Measurements from ENCODE around the gene MLKL.

MLKL gene

DNA sequence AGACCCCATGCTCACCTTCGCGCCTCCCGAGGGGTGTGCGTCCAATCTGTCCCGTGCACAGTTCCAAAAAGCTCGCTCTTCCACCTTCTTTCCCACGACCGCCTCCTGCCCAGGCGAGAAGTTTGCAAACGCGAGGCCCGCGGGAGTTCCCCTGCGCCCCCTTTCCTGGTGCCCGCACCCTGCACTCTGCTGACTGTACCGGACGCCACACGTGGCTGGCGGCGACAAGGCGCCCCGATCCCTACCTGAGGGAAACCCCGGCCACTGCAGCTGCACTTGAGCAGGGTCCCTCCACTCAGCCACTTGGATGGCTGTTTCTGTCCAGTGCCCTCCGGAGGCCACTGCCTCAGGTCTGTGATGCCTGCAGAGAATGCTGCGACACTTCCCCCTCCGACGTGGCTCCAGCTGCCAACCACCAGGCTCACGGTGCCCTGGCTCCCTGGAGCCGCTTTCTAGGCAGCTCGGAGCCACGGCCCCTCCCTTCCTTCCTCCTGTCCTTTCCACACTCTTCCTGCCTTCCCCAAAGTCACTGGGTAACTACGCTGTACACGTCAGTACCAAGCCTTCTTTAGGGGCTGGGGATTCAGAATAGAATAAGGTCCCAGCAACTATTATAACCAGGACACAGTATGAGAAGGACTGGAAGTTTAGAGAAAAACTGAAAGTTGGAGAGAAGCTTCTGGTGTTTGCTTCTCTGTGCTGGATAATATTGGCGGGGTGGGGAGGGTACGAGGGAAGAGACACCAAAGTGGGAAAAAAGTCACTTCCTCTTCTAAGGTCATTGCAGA is at the start of gene MLKL:
TSS of gene MLKL (minus strand) at position 425 of the 788 bp plus-strand sequence. CDS start 5,105 bp downstream, outside the sequence.
- peak; percentile 38 for DNase-seq (ENCODE audit: low read depth)

DNA sequence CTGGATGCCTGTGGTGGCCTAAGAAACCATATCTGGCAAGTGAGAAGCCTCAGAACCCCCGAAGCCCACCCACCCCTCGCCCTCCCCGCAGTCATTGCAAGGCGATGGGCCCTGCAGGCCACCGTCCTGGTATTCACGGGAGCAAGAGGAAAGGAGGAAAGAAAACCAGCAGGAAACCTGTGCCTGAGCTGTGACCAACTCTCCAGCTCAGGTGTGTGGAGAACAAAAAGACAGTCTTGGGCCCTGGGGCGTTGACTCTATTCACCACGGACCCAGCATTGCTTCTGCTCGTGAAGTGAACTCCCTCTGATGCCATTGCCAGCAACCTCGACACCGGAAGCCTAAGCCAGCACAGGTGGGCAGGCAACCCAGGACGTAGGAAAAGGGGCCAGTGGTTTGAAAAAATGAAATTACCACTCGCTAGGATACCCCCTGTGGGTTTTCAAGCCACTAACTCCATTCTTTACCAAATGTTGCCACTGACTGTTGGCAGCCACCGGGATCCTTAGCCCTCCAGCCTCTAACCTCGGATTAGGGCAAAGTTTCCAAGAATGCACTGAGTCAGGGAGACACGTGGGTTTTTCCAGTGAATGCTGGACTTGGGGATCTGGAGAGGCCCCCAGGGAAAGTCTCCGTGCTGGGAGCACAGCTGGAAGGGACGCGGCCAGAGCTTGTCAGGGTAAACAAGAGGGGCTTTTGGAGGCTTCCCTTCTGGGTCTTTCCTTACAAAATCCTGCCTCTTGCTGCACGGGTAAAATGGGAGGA is 48.8 kb upstream of the MLKL start:
- DNase-seq (ENCODE audit: low read depth): peak; percentile 16

DNA sequence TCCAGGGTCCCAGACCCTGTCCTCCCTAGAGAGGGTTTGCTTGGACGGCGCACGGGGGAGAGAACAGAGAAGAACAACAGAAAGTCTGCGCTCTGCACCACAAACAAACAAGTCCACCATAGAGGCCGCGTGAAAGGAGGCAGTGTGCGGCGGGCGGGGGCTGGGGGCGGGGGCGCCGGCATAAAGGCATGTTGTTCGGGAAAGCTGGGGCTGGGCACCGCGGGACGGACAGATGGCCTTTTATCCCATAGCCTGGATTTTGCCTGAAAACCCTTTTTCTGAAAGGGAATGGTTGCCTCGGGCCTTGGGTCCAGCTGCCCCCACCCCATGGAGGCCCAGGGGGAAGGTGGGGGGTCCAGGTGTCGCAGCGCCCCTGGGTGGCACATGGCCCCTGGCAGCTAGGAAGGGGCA is 48.0 kb upstream of the MLKL start:
- DNase-seq (ENCODE audit: low read depth): no peak

DNA sequence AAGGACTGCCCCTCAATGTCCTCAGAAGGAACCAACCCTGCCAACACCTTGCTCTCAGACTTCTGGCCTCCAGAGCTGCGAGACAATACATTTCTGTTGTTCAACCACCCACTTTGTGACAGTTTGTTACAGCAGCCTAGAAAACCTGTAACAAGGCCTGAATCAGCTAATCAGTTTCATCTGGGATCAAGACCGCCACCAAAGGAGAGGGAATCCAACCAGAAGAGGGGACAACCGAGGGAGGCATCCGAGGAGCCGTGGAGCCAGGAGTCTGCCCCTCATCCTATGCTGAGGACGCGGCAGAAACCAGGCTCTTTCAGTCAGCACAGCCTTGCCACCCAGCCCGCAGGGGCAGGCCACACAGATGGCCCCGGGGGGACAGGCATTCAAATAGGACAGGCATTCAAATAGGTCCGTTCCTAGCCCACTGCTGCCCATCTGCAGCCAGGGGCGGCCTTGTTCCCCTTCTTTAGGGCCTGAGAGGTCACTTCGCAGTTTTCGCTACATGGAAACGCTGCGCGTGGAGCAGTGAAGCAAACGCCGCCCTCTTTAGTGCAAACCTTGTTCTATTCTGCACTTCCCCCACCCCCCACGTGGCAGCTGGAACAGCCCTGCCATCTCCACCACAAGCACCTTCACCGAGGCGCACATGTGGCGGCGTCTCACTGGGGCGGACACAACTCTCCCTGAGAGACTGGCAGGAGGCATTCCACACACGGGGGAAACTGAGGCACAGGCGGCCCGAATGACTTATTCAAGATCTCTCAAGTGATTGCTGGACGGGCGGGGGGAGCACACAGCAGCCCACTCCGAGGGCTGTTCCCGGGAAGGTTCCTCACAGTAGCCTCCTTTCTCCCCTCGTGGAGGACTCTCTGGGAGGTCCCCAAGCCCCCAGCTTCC is 47.3 kb upstream of the MLKL start:
- DNase-seq (ENCODE audit: low read depth): no peak

DNA sequence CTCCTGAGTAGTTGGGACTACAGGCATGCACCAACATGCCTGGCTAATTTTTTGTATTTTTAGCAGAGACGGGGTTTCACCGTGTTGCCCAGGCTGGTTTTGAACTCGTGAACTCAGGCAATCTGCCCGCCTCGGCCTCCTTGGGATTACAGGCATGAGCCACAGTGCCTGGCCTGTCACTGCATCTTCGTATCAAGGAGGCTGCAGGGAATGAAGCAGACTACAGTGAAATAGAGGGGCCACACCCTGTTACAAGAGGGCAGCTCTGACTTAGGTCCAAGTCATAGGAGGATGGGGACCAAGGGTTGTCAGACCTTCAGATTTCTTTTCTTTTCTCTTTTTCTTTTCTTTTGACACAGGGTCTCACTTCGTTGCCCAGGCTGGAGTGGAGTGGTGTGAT is 45.3 kb upstream of the MLKL start:
- DNase-seq (ENCODE audit: low read depth): no peak

DNA sequence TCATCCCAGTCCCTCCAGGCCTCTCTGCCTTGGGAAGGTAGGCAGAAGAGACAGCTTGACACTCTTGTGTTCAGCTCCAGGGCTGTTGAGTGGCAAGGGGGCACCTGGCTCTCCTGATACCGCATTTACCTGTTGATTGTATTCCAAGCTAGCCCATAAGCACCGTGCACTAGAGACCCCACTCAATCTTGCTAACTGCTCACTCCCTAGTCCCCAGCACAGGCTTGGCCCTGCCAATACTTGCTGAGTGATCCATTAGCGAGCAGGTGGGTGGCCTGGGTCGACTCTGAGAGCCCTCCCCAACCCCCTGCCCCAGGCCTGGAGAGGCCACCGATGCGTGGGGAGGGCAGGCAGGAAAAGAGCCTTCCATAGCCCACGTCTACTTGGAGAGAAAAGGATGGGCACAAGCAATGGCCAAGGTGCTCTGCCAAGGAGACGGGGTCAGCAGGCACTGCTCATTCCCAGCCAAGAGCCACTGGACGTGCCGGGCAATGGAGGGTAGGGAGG is 44.5 kb upstream of the MLKL start:
- no peak for DNase-seq (ENCODE audit: low read depth)

DNA sequence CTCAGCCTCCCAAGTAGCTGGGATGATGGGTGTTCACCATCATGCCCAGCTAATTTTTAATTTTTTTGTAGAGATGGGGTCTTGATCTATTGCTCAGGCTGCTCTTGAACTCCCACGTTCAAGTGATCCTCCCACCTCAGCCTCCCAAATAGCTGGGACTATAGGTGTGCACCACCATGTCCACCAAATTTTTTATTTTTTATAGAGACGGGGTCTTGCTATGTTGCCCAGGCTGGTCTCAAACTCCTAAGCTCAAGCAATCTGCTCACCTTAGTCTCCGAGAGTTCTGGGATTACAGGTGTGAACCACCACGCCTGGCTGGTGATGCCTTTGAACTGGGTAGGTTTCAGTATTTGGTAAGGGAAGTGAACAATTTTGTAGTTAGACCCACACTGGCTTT is 43.9 kb upstream of the MLKL start:
- no peak for DNase-seq (ENCODE audit: low read depth)

DNA sequence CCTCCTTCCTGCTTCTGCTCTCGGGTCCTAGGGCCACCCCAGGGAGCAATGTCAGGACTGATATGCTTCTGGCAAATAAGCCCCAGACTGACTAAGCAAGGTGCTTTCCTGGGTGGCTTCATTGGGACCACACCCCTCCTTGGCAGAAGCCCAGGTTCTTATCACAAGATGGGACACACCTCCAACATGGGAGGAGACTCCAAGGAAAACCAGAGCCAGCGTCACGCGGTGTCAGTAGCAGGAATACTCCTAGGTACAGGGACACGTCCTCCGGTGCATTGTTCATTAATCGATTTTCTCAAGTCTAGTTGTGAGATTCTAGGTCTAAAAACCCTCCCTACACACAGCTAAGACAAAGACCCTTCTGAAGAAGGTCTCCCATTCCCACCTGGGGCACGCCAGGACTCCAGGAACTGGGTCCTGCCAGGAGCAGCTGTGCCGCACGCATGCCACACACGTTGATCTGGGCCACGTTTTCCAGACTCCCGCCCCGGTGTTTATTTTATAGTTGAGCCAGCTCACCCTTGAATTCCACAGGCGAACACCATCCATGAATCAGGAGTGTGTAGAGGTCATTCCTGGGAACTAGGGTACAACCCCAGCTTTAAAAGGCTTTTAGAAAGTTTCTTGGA is 43.1 kb upstream of the MLKL start:
- peak; percentile 21 for DNase-seq (ENCODE audit: low read depth)

DNA sequence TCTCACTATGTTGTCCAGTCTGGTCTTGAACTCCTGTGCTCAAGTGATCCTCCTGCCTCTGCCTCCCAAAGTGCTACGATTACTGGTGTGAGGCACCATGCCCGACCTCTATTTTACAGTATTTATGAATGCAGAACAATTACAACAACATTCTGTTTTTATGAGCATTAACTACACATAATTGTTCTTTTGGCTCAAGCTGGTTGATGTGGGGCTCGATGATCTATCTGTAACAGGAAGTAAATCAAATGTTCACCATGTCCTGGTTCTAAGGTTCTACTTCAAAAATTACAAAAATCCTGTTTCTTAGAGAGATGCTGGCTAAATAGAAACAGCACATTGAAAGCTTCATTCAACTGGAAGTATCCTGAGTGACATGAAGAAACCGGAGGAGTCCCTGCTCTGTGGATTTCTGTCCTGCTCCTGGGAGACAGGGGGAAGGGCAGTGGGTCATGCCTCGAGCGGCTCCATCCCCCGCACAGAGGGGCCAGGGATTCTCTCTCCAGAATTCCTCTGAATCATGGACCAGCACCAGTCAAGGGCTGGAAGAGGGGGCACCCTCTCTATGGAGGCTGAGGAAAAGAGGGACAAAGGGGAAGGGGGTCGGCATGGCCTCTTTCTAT is 42.5 kb upstream of the MLKL start:
- DNase-seq (ENCODE audit: low read depth): no peak

DNA sequence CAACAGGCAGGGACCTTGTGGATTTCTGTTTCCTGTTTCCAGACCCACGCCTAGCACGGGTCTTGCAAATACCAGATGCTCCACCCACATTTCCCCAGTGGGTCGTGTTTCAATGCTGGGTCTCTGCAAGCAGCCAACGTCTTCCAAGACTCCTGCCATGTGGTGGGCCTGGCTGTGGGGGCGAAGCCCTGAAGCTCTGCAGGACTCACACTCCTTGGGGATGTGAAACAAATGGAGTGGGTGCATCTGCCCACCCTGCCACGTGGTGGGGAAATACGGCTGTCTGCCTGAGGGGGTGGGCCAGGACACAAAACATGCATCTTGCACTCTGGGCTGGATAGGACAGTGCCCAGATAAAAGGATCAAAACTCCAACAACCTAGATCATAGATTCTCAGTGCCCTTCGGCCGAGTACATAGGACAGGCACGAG is 41.4 kb upstream of the MLKL start:
- no peak for DNase-seq (ENCODE audit: low read depth)

DNA sequence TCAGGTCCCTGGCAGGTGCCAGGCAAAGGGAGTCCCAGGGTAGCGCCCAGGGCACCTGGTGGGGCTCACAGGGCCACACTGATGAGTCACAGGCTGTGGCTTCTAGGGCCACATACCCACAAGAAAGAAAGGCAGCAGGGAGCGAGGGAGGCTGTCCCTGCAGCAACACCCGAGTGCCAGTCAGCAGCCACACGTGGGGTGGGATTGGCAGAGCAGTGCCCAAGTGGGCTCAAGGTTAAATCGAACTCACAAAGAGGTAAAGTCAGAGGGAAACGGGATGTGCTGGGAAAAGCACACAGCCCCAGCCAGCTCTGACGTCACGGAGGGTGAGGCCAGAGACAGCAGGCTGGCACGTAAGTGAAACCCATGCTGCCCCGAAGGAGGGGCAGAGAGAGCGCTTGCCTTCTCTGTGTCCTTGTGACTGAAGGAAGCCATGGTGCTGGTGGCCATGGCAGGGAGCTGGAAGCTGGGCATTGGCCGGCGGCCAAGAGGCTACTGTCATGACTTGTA is 40.2 kb upstream of the MLKL start:
- peak; percentile 23 for DNase-seq (ENCODE audit: low read depth)

DNA sequence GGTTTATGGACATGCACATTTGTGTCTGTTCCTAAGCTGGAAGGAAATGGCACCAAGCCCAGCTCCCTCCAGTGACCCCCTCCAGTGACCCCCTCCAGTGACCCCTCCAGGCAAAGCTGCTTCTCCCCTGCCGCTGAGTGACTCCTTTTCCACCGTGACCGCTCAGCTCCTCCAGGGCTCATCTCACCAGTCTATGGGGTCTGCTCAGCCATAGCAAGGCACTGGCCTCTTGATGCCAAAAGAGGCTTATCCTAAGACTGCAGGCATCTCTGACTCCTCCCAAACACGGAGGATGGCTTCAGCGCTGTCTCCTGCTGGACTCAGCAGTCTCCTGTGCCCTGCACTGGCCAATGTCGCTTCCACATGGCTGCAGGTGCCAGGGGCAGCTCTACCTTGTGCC is 38.6 kb upstream of the MLKL start:
- no peak for DNase-seq (ENCODE audit: low read depth)

DNA sequence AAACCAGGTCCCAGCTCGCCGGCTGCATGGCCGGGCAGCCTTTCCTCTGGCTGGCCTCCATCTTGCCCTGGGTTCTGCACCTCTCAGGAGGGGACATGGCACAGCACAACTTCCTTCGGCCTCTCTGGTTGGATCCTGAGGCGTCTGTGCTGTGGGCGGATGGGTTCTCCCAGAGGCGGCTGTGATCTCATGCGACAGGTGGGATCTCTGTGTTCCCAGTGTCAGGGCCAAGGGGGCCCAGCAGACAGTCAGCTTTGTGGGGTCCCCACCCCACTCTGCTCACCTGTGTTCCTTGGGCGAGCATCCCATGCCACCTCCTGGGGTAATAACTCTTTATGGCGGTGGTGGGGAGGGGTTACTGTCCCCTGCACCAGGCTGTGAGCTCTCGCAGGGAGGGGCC is 38.2 kb upstream of the MLKL start:
- DNase-seq (ENCODE audit: low read depth): no peak

DNA sequence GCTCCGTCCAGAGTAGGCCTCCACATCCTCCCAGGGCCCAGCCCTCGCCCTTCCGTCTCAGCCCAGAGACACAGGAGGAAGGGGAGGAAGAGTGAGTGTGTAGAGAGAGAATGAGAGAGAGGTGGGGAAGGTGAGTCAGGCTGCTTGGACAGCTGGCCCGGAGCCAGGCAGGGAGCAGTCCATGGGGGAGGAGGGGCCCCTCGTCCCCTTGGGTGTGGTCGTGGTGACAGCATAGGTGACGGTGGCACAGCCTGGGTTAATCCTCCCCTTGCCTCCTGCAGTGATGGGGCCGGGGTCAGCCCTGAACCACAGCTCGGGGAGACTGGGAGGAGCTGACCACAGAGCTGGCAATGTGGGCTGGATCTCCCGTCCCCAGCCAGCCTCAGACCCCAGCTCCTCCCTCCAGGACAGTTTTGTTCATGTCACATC is 37.5 kb upstream of the MLKL start:
- DNase-seq (ENCODE audit: low read depth): no peak

DNA sequence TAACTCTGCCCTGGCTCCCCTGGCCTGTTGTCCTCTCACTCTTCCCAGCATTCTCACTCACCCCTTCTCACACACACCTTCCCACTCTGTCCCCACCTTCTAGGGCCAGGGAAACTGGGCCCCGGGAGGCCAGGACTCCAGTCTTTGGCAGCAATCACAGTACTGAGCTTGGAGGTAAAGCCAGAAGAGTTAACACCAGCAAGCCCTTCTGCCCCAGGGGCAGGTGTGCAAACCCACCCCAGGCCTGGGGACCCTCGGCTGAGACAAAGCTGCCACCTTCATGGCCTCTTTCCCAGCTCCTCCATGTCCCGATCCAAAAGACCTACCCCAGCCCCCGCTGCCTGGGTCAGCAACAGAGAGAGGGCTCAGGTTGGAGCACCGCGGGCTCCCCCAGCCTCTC is 36.9 kb upstream of the MLKL start:
- no peak for DNase-seq (ENCODE audit: low read depth)

DNA sequence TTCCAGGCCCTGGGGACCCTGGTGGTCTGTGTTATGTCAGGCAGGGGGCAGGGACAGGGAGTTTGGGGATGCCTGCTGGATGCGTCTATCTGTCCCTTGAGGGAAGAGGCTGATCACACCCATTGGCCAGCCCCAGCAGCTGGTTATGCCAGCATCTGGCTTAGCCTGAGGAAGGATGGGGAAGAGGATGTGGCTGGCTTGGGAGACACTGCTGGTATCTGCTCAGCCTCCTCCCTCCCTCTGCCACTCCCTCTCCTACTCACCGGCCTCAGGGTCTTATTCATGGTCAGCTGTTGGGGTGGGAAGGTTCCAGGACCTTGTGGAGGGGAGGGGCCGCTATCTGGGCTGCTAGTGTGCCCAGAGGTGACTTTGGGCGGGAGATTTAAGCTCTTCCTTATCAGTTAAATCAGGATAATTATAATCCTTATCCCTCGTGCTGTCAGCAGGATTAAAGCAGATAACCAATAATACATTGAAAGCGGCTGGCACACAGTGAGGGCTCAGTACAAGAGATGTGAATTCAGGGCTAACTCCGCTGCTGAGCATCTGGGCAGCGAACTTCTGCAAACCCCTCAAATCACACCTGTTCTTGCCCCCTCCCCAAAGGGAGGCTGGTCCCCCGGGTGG is 36.0 kb upstream of the MLKL start:
- DNase-seq (ENCODE audit: low read depth): no peak

DNA sequence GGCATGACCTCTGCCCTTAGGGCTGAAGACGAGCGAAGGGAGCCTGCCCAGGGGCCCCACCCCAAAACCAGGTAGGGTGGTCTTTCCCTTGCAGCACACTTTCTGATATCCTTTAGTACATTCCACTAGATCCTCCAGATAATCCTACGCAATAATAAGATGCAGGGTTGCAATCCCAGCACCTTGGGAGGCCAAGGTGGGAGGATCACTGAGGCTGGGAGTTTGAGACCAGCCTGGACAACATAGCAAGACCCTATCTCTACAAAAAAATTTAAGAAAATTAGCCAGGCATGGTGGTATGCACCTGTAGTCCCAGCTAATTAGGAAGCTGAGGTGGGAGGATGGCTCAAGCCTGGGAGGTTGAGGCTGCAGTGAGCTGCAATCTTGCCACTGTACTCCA is 34.9 kb upstream of the MLKL start:
- no peak for DNase-seq (ENCODE audit: low read depth)

DNA sequence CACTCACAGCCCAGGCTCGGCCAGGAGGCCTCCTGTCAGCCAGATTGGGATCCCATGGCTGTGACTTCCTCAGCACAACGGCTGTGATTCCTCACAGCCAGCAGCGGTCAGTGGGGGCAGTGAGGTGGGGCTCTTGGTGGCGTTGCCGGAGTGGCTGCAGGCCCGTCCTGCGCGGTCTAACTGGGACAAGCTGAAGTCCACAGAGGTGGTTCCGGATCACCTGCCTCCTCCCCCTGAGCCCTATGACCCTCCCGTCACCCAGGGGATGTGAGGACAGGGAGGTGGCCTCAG is 34.4 kb upstream of the MLKL start:
- no peak for DNase-seq (ENCODE audit: low read depth)

DNA sequence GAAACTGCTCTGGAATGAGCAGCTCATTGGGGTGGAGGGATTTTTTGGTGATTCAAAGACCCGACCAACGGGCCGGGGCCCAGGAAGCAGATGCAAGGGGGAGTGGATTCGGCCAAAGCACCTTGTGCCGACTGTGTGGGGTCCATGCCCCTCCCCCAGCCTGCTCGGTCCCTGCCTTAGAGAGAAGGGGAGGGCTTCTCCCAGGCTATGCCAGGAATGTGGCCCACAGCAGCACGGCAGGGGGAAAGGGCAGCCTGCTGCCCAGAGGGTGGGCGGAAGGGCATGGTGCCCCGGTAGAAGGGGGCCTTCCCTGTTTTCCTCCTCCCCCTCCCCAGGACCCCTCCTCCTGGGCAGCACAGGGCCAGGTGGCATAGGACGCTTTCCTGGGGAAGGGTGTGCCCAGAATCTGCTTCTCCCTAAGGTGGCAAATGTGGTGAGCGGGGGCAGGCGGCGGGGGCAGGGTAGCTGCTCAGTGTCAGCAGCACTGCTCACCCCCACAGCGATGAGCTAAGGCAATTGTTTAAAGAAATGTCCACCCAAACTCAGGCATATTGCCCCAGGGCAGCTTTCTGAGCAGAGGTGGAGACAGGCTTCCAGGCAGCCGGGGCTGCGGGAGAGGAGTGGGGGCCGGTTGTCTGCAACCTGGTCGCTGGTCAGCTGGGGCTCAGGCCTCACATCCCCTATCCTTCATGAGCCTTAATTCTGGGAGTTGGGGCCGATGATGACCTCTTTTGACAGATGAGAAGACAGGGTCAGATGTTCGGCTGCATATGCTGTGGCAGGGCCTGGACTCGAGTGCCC is 33.9 kb upstream of the MLKL start:
- no peak for DNase-seq (ENCODE audit: low read depth)

All from stromal cell of bone marrow (primary cell).